Psoas muscle (tissue), 8 donors: ENCODE data around the gene CDH4. TPM values are rescaled to one million over a fixed set of nuclear protein-coding genes. Genes with fewer than 3 reads are reported as not detected.

Experiments
- ATAC-seq, 4 donors: fragments of 200-7000 bp; cut with Tn5 transposase; one replicate each; pipeline ENCODE4 v1.9.1; 2020; ENCODE audit warnings: moderate library complexity in 3 of 4, mild to moderate bottlenecking in 2 of 4
- DNase-seq, 2 donors: peaks; one replicate each; pipeline ENCODE4 v3.0.0-alpha.2; 2020
- H3K27ac ChIP-seq: fragments of 200-600 bp; one replicate; pipeline ENCODE4 v1.8.0; 2022
- H3K27me3 ChIP-seq, 3 donors: fragments of 200-600 bp in 1 of 3; one replicate each; pipeline versions ENCODE4 v1.6.1 to v1.8.0; 2013 to 2022; ENCODE audit warnings: low read length in 2 of 3, mild to moderate bottlenecking in 2 of 3, moderate library complexity in 1 of 3; ENCODE audit not compliant: insufficient read depth in 3 of 3
- H3K36me3 ChIP-seq, 2 donors: fragments of 200-600 bp in 1 of 2; one replicate each; pipeline versions ENCODE4 v1.6.1 to v1.8.0; 2013 to 2022; ENCODE audit warnings: low read depth in 1 of 2, mild to moderate bottlenecking in 1 of 2, moderate library complexity in 1 of 2; ENCODE audit not compliant: insufficient read depth in 1 of 2
- H3K4me1 ChIP-seq: fragments of 200-600 bp; one replicate; pipeline ENCODE4 v1.8.0; 2022
- H3K4me3 ChIP-seq: fragments of 200-600 bp; one replicate; pipeline ENCODE4 v1.8.0; 2022; ENCODE audit warnings: mild to moderate bottlenecking
- H3K9me3 ChIP-seq: fragments of 200-600 bp; one replicate; pipeline ENCODE4 v1.8.0; 2022
- WGBS, 3 donors: extraction: QIAGEN DNeasy Blood & Tissue Kit; methylation state at CpG; one replicate each; pipeline versions ENCODE4 v1.1.6 to v1.1.7; 2013; 5-methylcytosine and 5-hydroxymethylcytosine counted together
- intact Hi-C, 2 donors: fragments of 100-400 bp; cut with DNase I; formaldehyde crosslinking; loops; one replicate each; pipeline versions ENCODE4 v1.11.0 to v1.14.2; 2022
- polyA plus RNA-seq, 3 donors: library from polyadenylated mRNA; stranded (reverse); fragments of 200-250 nt; gene quantifications; one replicate each; pipeline ENCODE4 v1.2.3, GENCODE V29; 2013
- total RNA-seq, 4 donors: library from RNA; stranded (reverse); fragmentation: NEBNext Ultra II Directional in 2 of 4; extraction: Animal tissue kit (Norgen Biotek cat#: 25700) in 2 of 4; gene quantifications; one replicate each; pipeline versions ENCODE4 v1.2.1 to v1.2.4, GENCODE V29; 2021 to 2023
- TF ChIP-seq, protein P1 (sequence below): fragments of 200-600 bp; IDR thresholded peaks from one replicate; pipeline ENCODE4 v1.8.0; 2022; ENCODE audit warnings: antibody characterized with exemption
- donor health status: healthy with polysubstance abuse.
- donor health status: DM: no; HTN: no; CAD: no; lungs with moderate emphysema.
- donor health status: Bipolar disorder and iron deficiency.
- donor health status: healthy.
- donor health status: DM: yes; HTN: yes; CAD: no.
- donor health status: DM: no; HTN: no; CAD: no.
- donor health status: DM: no; HTN: no; CAD: no.
- donor health status: DM: yes; HTN: yes; CAD: no.

The CDH4 gene
- total and polyA plus RNA-seq, 7 donors: 0.26 to 1.0 (median 0.34) TPM

DNA sequence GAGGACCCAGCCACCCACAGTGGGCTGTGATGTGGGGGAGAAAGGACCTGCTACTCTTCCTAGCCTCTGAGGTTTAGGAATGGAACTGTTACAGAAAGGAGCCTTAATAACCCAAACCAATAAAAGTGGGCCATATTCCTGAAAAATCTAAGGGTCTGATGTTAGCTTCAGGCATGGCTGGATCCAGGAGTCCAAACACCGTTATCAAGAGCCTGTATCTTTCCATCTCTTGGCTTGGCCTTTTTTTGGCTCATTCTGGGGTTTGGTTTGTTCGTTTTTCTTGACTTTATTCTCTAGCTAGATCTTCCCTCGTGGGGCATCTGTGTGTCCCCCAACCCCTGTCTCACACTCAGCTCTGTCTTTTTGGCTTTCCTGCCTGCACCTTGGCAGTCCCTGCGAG is 38.7 kb downstream of the CDH4 start:
- Histone ChIP-seq H3K27ac (no peak overlapping the region), H3K4me1 (no peaks in the 10 kb centered on the region), H3K27me3 (no peaks in the 10 kb centered on the region), H3K9me3 (no peaks in the 10 kb centered on the region), H3K4me3 (no peak overlapping the region), H3K36me3 (no peaks in the 10 kb centered on the region)
- WGBS, 3 donors: 80 to 86% (median 84%) methylated on average over 4 of the region's 4 CpGs
- ATAC-seq (no peak), DNase-seq (no peak)
- intact Hi-C loops: no loop called here
- TF ChIP-seq, protein P1, sequence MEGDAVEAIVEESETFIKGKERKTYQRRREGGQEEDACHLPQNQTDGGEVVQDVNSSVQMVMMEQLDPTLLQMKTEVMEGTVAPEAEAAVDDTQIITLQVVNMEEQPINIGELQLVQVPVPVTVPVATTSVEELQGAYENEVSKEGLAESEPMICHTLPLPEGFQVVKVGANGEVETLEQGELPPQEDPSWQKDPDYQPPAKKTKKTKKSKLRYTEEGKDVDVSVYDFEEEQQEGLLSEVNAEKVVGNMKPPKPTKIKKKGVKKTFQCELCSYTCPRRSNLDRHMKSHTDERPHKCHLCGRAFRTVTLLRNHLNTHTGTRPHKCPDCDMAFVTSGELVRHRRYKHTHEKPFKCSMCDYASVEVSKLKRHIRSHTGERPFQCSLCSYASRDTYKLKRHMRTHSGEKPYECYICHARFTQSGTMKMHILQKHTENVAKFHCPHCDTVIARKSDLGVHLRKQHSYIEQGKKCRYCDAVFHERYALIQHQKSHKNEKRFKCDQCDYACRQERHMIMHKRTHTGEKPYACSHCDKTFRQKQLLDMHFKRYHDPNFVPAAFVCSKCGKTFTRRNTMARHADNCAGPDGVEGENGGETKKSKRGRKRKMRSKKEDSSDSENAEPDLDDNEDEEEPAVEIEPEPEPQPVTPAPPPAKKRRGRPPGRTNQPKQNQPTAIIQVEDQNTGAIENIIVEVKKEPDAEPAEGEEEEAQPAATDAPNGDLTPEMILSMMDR: no peak

DNA sequence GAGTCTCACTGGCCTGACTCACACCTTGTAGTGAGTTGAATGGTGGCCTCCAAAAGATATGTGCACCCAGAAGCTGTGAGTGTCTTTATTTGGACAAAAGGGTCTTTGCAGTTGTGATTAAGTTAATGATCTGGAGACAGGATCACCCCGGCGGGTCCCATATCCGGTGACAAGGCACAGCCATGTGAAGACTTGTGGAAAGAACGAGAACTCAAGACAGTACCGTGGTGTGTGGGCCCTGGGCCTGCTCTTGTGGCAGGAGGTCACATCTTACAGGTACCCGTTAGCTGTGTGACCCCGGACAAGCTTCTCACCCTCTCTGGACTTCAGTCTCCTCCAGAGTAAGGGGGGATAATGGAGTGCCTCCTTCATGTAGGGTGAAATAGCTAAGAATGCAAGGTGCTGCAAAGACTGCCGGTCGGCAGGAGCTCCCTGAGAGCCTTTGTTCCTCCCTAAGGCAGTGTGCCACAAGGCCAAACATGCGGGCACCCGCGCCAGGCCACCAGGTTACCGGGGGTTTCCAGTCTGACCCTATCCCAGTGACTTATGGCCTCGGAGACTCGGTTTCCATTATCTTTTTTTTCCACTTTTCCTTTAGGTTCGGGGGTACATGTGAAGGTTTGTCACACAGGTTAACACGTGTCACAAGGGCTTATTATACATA is 39.2 kb downstream of the CDH4 start:
- no peaks in the 10 kb centered on the region for H3K4me1 ChIP-seq
- H3K9me3 ChIP-seq: no peaks in the 10 kb centered on the region
- H3K27me3 ChIP-seq: no peaks in the 10 kb centered on the region
- ATAC-seq: no peak
- no peak overlapping the region for H3K27ac ChIP-seq
- WGBS, 3 donors: 94 to 95% (median 94%) methylated on average over 17 of the region's 17 CpGs
- H3K36me3 ChIP-seq: no peaks in the 10 kb centered on the region
- intact Hi-C loops: no loop called here
- TF ChIP-seq, protein P1: no peak
- no peak overlapping the region for H3K4me3 ChIP-seq
- DNase-seq: no peak

DNA sequence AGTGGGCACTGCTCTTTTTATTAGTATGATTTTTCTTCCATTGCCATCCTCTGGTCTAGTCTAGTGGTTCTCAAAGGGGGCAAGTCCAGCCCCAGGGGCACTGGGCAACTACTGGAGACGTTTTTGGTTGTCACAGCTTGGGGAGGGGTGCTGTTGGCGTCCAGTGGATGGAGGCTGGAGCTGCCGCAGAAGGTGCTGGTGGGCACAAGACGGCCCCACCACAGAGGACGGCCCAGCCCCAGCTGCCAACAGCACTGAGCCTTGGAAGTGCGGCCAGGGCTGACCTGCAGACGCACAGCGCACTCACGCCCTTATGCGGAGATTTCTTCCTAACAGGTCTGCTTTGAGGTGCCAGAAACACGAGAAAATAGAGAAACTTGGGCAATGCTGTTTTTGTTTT is 40.3 kb downstream of the CDH4 start:
- intact Hi-C loops: no loop called here
- Histone ChIP-seq H3K9me3 (no peaks in the 10 kb centered on the region), H3K36me3 (no peaks in the 10 kb centered on the region), H3K27ac (no peak overlapping the region), H3K4me1 (no peaks in the 10 kb centered on the region), H3K27me3 (no peaks in the 10 kb centered on the region), H3K4me3 (no peak overlapping the region)
- no peak for ATAC-seq
- TF ChIP-seq, protein P1: no peak
- 90 to 94% (median 91%) methylated on average over 11 of the region's 11 CpGs for WGBS, 3 donors
- no peak for DNase-seq

DNA sequence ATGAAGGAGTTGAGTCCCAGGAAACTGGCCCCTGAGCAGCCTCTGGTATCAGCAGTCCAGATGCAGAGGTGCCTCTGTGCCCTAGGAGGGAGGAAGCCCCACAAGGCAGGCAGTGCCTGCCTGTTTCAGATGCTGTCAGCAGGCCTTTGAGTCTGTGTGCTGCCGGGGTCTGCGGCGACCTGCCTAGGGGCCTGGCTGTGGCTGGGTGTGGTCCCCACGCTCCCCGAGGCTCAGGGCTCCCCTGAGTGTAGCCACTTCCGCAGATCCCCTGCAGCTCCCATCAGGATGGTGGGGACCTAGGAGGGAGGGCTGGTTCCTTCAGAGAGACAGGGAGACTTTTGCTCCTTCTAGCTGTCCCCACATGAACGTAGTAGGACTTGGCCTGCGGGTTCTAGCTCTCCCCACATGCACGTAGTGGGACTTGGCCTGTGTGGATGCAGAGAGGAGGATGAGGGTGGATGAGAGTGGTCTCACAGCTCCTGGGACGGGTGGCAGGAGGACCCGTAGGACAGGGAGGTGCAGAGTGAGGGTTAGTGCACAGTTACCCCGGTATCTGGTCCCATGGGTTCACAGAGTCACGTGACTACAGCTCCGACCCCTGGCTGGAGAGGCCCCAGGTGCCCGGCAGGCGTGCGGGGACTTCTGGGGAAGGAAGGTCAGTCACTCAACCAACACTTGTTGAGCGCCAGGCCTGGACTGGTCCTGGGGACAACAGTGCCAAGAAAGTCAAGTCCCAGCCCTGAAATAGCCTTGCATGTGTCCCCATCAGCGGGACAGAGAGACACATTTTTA is 41.0 kb downstream of the CDH4 start:
- DNase-seq (no peak), ATAC-seq (no peak)
- no peaks in the 10 kb centered on the region for H3K4me1 ChIP-seq

More for the DNA sequence above, 41.0 kb downstream of the CDH4 start:
- Histone ChIP-seq H3K4me3 (no peak overlapping the region), H3K9me3 (no peaks in the 10 kb centered on the region), H3K27me3 (no peaks in the 10 kb centered on the region), H3K27ac (no peak overlapping the region), H3K36me3 (no peaks in the 10 kb centered on the region)
- intact Hi-C loops: no loop called here
- TF ChIP-seq, protein P1: no peak
- WGBS, 3 donors: 87 to 90% (median 88%) methylated on average over 19 of the region's 19 CpGs
